Loucy (cell line): ENCODE measurements around the gene IL11RA.

Source experiments
- CTCF ChIP-seq: fragments of 200-600 bp; sonication (generic); conservative IDR thresholded peaks from 2 replicates; pipeline ENCODE4 v1.5.1; 2014; ENCODE audit warnings: mild to moderate bottlenecking, antibody characterized with exemption, low read length
- EZH2phosphoT487 ChIP-seq: fragments of 200-600 bp; IDR thresholded peaks from 2 replicates; pipeline ENCODE4 v1.6.1; 2018; ENCODE audit warnings: antibody characterized with exemption, mild to moderate bottlenecking, moderate library complexity, borderline replicate concordance

DNA sequence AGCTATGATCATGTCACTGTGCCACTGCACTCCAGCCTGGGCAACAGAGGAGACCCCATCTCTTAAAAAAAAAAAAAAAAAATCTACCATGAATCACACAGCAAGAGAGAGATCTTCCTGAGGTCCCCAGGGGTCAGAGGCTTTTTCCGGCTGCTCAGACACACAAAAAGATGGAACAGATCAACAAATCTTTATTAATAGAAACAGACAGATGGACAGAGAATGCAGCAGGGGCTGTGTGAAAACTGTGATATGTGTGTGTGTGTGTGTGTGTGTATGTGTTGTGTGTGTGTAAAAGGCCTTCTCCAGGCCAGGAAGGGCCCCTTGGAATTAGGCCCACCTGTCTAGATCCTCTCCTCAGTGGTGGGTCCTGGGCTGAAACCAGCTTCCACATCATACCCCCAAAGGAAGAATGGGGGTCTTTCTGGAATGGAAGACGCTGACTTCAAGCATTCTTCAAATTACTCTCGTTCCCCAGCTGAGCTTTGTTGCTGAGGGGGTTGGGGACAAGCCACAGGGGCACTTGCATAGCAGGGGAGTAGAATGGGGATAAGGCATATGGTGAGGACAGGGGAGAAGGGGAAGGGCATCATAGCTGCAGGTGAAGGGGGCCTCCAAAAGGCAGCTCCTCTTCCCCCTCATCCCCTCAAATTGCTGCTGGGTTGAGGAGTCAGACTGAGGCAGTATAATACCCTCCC lies 17.3 kb upstream of the IL11RA start:
- TF ChIP-seq CTCF (no peak), EZH2phosphoT487 (no peak)
